Activated CD4-positive, alpha-beta memory T cell treated with anti-CD3 and anti-CD28 coated beads for 36 hours (primary cell): ENCODE measurements around the gene NKAIN4. TPM values are rescaled to one million over a fixed set of nuclear protein-coding genes. Genes with fewer than 3 reads are reported as not detected.

Experiments used
- CTCF ChIA-PET: fragments of 350-600 bp; sonication (Branson Sonifier 250); formaldehyde crosslinking; loops from one replicate; lab custom pipeline; 2021; ENCODE audit warnings: antibody characterized with exemption, inconsistent platforms; lab: Charles Lee
- POLR2A ChIA-PET: fragments of 350-600 bp; sonication (Branson Sonifier 250); formaldehyde crosslinking; loops from one replicate; lab custom pipeline; 2021; ENCODE audit warnings: antibody characterized with exemption; lab: Charles Lee
- DNase-seq: peaks from one replicate; pipeline ENCODE4 v3.0.0-alpha.2; 2020
- H3K27ac Mint-ChIP-seq: one replicate; pipeline ENCODE4 v1.8.0; 2021; ENCODE audit warnings: mixed read lengths
- H3K27me3 Mint-ChIP-seq: one replicate; pipeline ENCODE4 v1.8.0; 2021; ENCODE audit warnings: mixed read lengths
- H3K36me3 Mint-ChIP-seq: one replicate; pipeline ENCODE4 v1.8.0; 2021; ENCODE audit warnings: mixed read lengths
- H3K4me1 Mint-ChIP-seq: one replicate; pipeline ENCODE4 v1.8.0; 2021; ENCODE audit warnings: low read depth, mixed read lengths
- H3K4me3 Mint-ChIP-seq: one replicate; pipeline ENCODE4 v1.8.0; 2021; ENCODE audit warnings: mild to moderate bottlenecking, mixed read lengths
- H3K9me3 Mint-ChIP-seq: one replicate; pipeline ENCODE4 v1.8.0; 2021; ENCODE audit warnings: mixed read lengths
- intact Hi-C: fragments of 100-400 bp; cut with micrococcal nuclease; formaldehyde crosslinking; loops from one replicate; pipeline ENCODE4 v1.15.1; 2023
- total RNA-seq, 2 experiments: library from RNA; stranded (reverse); gene quantifications; one replicate each; pipeline ENCODE4 v1.2.3, GENCODE V29; 2021

Gene NKAIN4
- total RNA-seq: not detected

- CTCF ChIA-PET: interaction anchor here (2.3 kb wide), 1 partner anchor 31 kb away, joined by 6 read pairs; no protein-coding TSS in a partner anchor
These were observed at the start of gene NKAIN4 for GRCh38 chr20:63254232-63254605. TSS of gene NKAIN4 (minus strand) at chr20:63254463. CDS start at chr20:63254450, 13 bp downstream.

GRCh38 chr20:63303095-63303666 is 48.9 kb upstream of the NKAIN4 start:
- POLR2A ChIA-PET: no interaction called here
- DNase-seq: no peak
- Mint-ChIP-seq H3K4me3 (no peak overlapping the region), H3K9me3 (peaks cover 11% of the 10 kb centered on the region), H3K27me3 (peaks cover 20% of the 10 kb centered on the region), H3K4me1 (no peaks in the 10 kb centered on the region), H3K36me3 (no peaks in the 10 kb centered on the region), H3K27ac (no peak overlapping the region)
- CTCF ChIA-PET: interaction anchor here (0.8 kb wide), 1 partner anchor 134 kb away, joined by 3 read pairs; no protein-coding TSS in a partner anchor
- intact Hi-C loops: no loop called here

More at GRCh38 chr20:63254232-63254605, at the start of gene NKAIN4:
- no peak for DNase-seq
- Mint-ChIP-seq H3K27ac (no peak within 1 kb of the TSS), H3K4me1 (peaks cover 3% of the 10 kb centered on the region), H3K4me3 (no peak within 1 kb of the TSS), H3K27me3 (peaks cover 43% of the 10 kb centered on the region), H3K9me3 (no peaks in the 10 kb centered on the region), H3K36me3 (no peaks in the 10 kb centered on the region)
- POLR2A ChIA-PET: no interaction called here
- intact Hi-C loops: no loop called here

GRCh38 chr20:63301671-63302070 is 47.4 kb upstream of the NKAIN4 start:
- CTCF ChIA-PET: interaction anchor here (1.2 kb wide), 1 partner anchor 9 kb away, joined by 4 read pairs; no protein-coding TSS in a partner anchor
- H3K9me3 Mint-ChIP-seq: peaks cover 11% of the 10 kb centered on the region
- no peak overlapping the region for H3K27ac Mint-ChIP-seq
- POLR2A ChIA-PET: no interaction called here
- H3K4me3 Mint-ChIP-seq: no peak overlapping the region
- DNase-seq: no peak
- no peaks in the 10 kb centered on the region for H3K4me1 Mint-ChIP-seq
- H3K27me3 Mint-ChIP-seq: peaks cover 20% of the 10 kb centered on the region
- H3K36me3 Mint-ChIP-seq: no peaks in the 10 kb centered on the region
- intact Hi-C loops: no loop called here

GRCh38 chr20:63298731-63299312 is 44.6 kb upstream of the NKAIN4 start:
- Mint-ChIP-seq H3K27ac (no peak overlapping the region), H3K4me3 (no peak overlapping the region), H3K4me1 (peaks cover 11% of the 10 kb centered on the region), H3K9me3 (peaks cover 11% of the 10 kb centered on the region), H3K36me3 (no peaks in the 10 kb centered on the region), H3K27me3 (peaks cover 22% of the 10 kb centered on the region)
- intact Hi-C loops: no loop called here
- ChIA-PET CTCF (interaction anchor here (2.7 kb wide), 1 partner anchor 11 kb away, joined by 12 read pairs; no protein-coding TSS in a partner anchor), POLR2A (no interaction called here)
- no peak for DNase-seq

GRCh38 chr20:63297796-63298572 is 43.7 kb upstream of the NKAIN4 start:
- H3K9me3 Mint-ChIP-seq: peaks cover 11% of the 10 kb centered on the region
- no peak overlapping the region for H3K4me3 Mint-ChIP-seq
- POLR2A ChIA-PET: no interaction called here
- H3K27me3 Mint-ChIP-seq: peaks cover 22% of the 10 kb centered on the region
- H3K27ac Mint-ChIP-seq: no peak overlapping the region
- peaks cover 11% of the 10 kb centered on the region for H3K4me1 Mint-ChIP-seq
- intact Hi-C loops: no loop called here
- DNase-seq: no peak
- H3K36me3 Mint-ChIP-seq: no peaks in the 10 kb centered on the region
- CTCF ChIA-PET: no interaction called here

- Mint-ChIP-seq H3K36me3 (no peaks in the 10 kb centered on the region), H3K9me3 (peaks cover 8% of the 10 kb centered on the region), H3K4me3 (no peak overlapping the region), H3K4me1 (peaks cover 11% of the 10 kb centered on the region), H3K27me3 (peaks cover 18% of the 10 kb centered on the region), H3K27ac (no peak overlapping the region)
- ChIA-PET CTCF (interaction anchor here (1.1 to 1.2 kb wide), 2 partner anchors 13 to 74 kb away, joined by 3 to 6 read pairs; no protein-coding TSS in a partner anchor), POLR2A (no interaction called here)
- no peak for DNase-seq
- intact Hi-C loops: no loop called here
These were observed 43.1 kb upstream of the NKAIN4 start for GRCh38 chr20:63297371-63297781.

GRCh38 chr20:63296531-63297299 is 42.5 kb upstream of the NKAIN4 start:
- intact Hi-C loops: no loop called here
- peak overlapping the region; percentile 18 for H3K27ac Mint-ChIP-seq
- POLR2A ChIA-PET: no interaction called here
- no peak overlapping the region for H3K4me3 Mint-ChIP-seq
- CTCF ChIA-PET: interaction anchor here (0.6 to 1.2 kb wide), 3 partner anchors 14 to 200 kb away, joined by 3 to 6 read pairs (median 3); no protein-coding TSS in a partner anchor
- no peak for DNase-seq
- H3K4me1 Mint-ChIP-seq: peaks cover 11% of the 10 kb centered on the region
- peaks cover 5% of the 10 kb centered on the region for H3K9me3 Mint-ChIP-seq
- H3K27me3 Mint-ChIP-seq: peaks cover 18% of the 10 kb centered on the region
- H3K36me3 Mint-ChIP-seq: no peaks in the 10 kb centered on the region

GRCh38 chr20:63295846-63296245 is 41.6 kb upstream of the NKAIN4 start:
- CTCF ChIA-PET: interaction anchor here (1.2 to 1.4 kb wide), 2 partner anchors 15 to 73 kb away, joined by 6 to 10 read pairs; no protein-coding TSS in a partner anchor
- H3K9me3 Mint-ChIP-seq: peaks cover under 1% of the 10 kb centered on the region
- H3K4me3 Mint-ChIP-seq: no peak overlapping the region
- DNase-seq: no peak
- intact Hi-C loops: no loop called here
- H3K27ac Mint-ChIP-seq: no peak overlapping the region
- POLR2A ChIA-PET: no interaction called here
- peaks cover 14% of the 10 kb centered on the region for H3K27me3 Mint-ChIP-seq
- H3K36me3 Mint-ChIP-seq: no peaks in the 10 kb centered on the region
- peaks cover 11% of the 10 kb centered on the region for H3K4me1 Mint-ChIP-seq

GRCh38 chr20:63295422-63295821 is 41.2 kb upstream of the NKAIN4 start:
- ChIA-PET CTCF (interaction anchor here (1.4 kb wide), 1 partner anchor 72 kb away, joined by 10 read pairs; no protein-coding TSS in a partner anchor), POLR2A (no interaction called here)
- DNase-seq: peak; percentile 22
- peaks cover 11% of the 10 kb centered on the region for H3K4me1 Mint-ChIP-seq
- intact Hi-C loops: no loop called here
- no peak overlapping the region for H3K4me3 Mint-ChIP-seq
- H3K36me3 Mint-ChIP-seq: no peaks in the 10 kb centered on the region
- H3K27me3 Mint-ChIP-seq: peaks cover 14% of the 10 kb centered on the region
- H3K9me3 Mint-ChIP-seq: no peaks in the 10 kb centered on the region
- no peak overlapping the region for H3K27ac Mint-ChIP-seq

- Mint-ChIP-seq H3K9me3 (no peaks in the 10 kb centered on the region), H3K4me1 (peaks cover 11% of the 10 kb centered on the region), H3K27ac (no peak overlapping the region), H3K36me3 (no peaks in the 10 kb centered on the region), H3K4me3 (no peak overlapping the region), H3K27me3 (peaks cover 13% of the 10 kb centered on the region)
- intact Hi-C loops: no loop called here
- CTCF ChIA-PET: interaction anchor here (1.4 kb wide), 1 partner anchor 72 kb away, joined by 10 read pairs; no protein-coding TSS in a partner anchor
- POLR2A ChIA-PET: no interaction called here
- no peak for DNase-seq
These were observed 40.8 kb upstream of the NKAIN4 start for GRCh38 chr20:63295018-63295417.

- intact Hi-C loops: loop anchor here (5.0 kb wide), 1 partner anchor 72 kb away; no protein-coding TSS in a partner anchor
- H3K4me1 Mint-ChIP-seq: peaks cover 11% of the 10 kb centered on the region
- H3K9me3 Mint-ChIP-seq: no peaks in the 10 kb centered on the region
- no peak for DNase-seq
- POLR2A ChIA-PET: no interaction called here
- no peak overlapping the region for H3K4me3 Mint-ChIP-seq
- CTCF ChIA-PET: no interaction called here
- peaks cover 13% of the 10 kb centered on the region for H3K27me3 Mint-ChIP-seq
- H3K36me3 Mint-ChIP-seq: no peaks in the 10 kb centered on the region
- no peak overlapping the region for H3K27ac Mint-ChIP-seq
These were observed 40.3 kb upstream of the NKAIN4 start for GRCh38 chr20:63294536-63294900.
